ENCODE measurements around the gene LRMDA.

The LRMDA gene

GRCh38 chr10:75658496-75658895, 227.1 kb downstream of the LRMDA start:
- Mint-ChIP-seq H3K4me1 (ENCODE audit: low read depth) (peaks cover 16% of the 10 kb centered on the region), H3K4me3 (no peak overlapping the region), H3K27me3 (no peaks in the 10 kb centered on the region), H3K36me3 (ENCODE audit: low read depth) (no peaks in the 10 kb centered on the region), H3K27ac (no peak overlapping the region), H3K9me3 (no peaks in the 10 kb centered on the region)
- intact Hi-C loops (cut with micrococcal nuclease), result no loop called here

- no peaks in the 10 kb centered on the region for H3K36me3 Mint-ChIP-seq (ENCODE audit: low read depth)
- H3K4me1 Mint-ChIP-seq (ENCODE audit: low read depth), result peaks cover 17% of the 10 kb centered on the region
- no peaks in the 10 kb centered on the region for H3K9me3 Mint-ChIP-seq
- intact Hi-C loops (cut with micrococcal nuclease), result no loop called here
- no peak overlapping the region for H3K4me3 Mint-ChIP-seq
- no peaks in the 10 kb centered on the region for H3K27me3 Mint-ChIP-seq
- no peak overlapping the region for H3K27ac Mint-ChIP-seq
These were observed 227.5 kb downstream of the LRMDA start for GRCh38 chr10:75658915-75659314.

GRCh38 chr10:75660823-75661222, 229.4 kb downstream of the LRMDA start:
- Mint-ChIP-seq H3K36me3 (ENCODE audit: low read depth) (no peaks in the 10 kb centered on the region), H3K4me3 (no peak overlapping the region), H3K27ac (peak overlapping the region; percentile 10), H3K9me3 (no peaks in the 10 kb centered on the region), H3K27me3 (no peaks in the 10 kb centered on the region), H3K4me1 (ENCODE audit: low read depth) (peaks cover 14% of the 10 kb centered on the region)
- intact Hi-C loops (cut with micrococcal nuclease), result no loop called here

GRCh38 chr10:75662715-75663114, 231.3 kb downstream of the LRMDA start:
- H3K4me1 Mint-ChIP-seq (ENCODE audit: low read depth), result peaks cover 12% of the 10 kb centered on the region
- H3K27me3 Mint-ChIP-seq, result no peaks in the 10 kb centered on the region
- no peak overlapping the region for H3K4me3 Mint-ChIP-seq
- H3K36me3 Mint-ChIP-seq (ENCODE audit: low read depth), result peaks cover 1% of the 10 kb centered on the region
- H3K27ac Mint-ChIP-seq, result no peak overlapping the region
- intact Hi-C loops (cut with micrococcal nuclease), result no loop called here
- no peaks in the 10 kb centered on the region for H3K9me3 Mint-ChIP-seq

GRCh38 chr10:75663947-75664664, 232.7 kb downstream of the LRMDA start:
- H3K4me1 Mint-ChIP-seq (ENCODE audit: low read depth), result peaks cover 12% of the 10 kb centered on the region
- no peaks in the 10 kb centered on the region for H3K27me3 Mint-ChIP-seq
- no peak overlapping the region for H3K27ac Mint-ChIP-seq
- H3K4me3 Mint-ChIP-seq, result no peak overlapping the region
- peaks cover 6% of the 10 kb centered on the region for H3K36me3 Mint-ChIP-seq (ENCODE audit: low read depth)
- intact Hi-C loops (cut with micrococcal nuclease), result no loop called here
- no peaks in the 10 kb centered on the region for H3K9me3 Mint-ChIP-seq

DNA sequence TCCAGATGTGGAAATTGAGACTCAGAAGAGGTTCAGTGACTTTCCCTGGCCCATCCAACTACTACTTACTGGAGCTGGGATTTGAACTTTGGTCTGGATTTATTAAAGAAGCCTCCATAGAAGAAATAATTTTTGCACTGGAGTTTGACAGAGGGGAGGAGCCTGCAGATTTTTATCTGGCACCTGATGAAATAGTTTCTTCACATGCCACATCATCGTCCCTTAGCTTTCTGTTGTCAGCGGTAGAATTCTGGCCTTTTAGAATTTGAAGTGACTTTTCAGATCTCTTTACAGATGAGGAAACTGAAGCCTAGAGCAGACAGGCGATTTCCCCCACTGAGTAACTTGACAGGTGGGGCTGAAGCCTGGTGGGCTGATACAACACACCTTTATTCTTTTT, 233.5 kb downstream of the LRMDA start:
- Mint-ChIP-seq H3K9me3 (no peaks in the 10 kb centered on the region), H3K4me3 (no peak overlapping the region), H3K27me3 (no peaks in the 10 kb centered on the region), H3K27ac (no peak overlapping the region), H3K36me3 (ENCODE audit: low read depth) (peaks cover 6% of the 10 kb centered on the region), H3K4me1 (ENCODE audit: low read depth) (peaks cover 12% of the 10 kb centered on the region)
- intact Hi-C loops (cut with micrococcal nuclease), result no loop called here

- Mint-ChIP-seq H3K27ac (no peak overlapping the region), H3K27me3 (no peaks in the 10 kb centered on the region), H3K36me3 (ENCODE audit: low read depth) (peaks cover 6% of the 10 kb centered on the region), H3K4me3 (no peak overlapping the region), H3K9me3 (no peaks in the 10 kb centered on the region), H3K4me1 (ENCODE audit: low read depth) (peaks cover 12% of the 10 kb centered on the region)
- intact Hi-C loops (cut with micrococcal nuclease), result no loop called here
These were observed 234.3 kb downstream of the LRMDA start for GRCh38 chr10:75665707-75666106.

GRCh38 chr10:75672111-75672671, 240.8 kb downstream of the LRMDA start:
- H3K27me3 Mint-ChIP-seq, result no peaks in the 10 kb centered on the region
- no peaks in the 10 kb centered on the region for H3K9me3 Mint-ChIP-seq
- H3K27ac Mint-ChIP-seq, result peak overlapping the region; percentile 65
- peaks cover 6% of the 10 kb centered on the region for H3K36me3 Mint-ChIP-seq (ENCODE audit: low read depth)
- intact Hi-C loops (cut with micrococcal nuclease), result no loop called here
- H3K4me3 Mint-ChIP-seq, result no peak overlapping the region
- peaks cover 26% of the 10 kb centered on the region for H3K4me1 Mint-ChIP-seq (ENCODE audit: low read depth)

GRCh38 chr10:75672842-75673241, 241.4 kb downstream of the LRMDA start:
- H3K4me3 Mint-ChIP-seq, result no peak overlapping the region
- peaks cover 26% of the 10 kb centered on the region for H3K4me1 Mint-ChIP-seq (ENCODE audit: low read depth)
- H3K36me3 Mint-ChIP-seq (ENCODE audit: low read depth), result peaks cover 3% of the 10 kb centered on the region
- intact Hi-C loops (cut with micrococcal nuclease), result no loop called here
- H3K27ac Mint-ChIP-seq, result peak overlapping the region; percentile 65
- H3K27me3 Mint-ChIP-seq, result no peaks in the 10 kb centered on the region
- H3K9me3 Mint-ChIP-seq, result no peaks in the 10 kb centered on the region

GRCh38 chr10:75677541-75677940, 246.1 kb downstream of the LRMDA start:
- intact Hi-C loops (cut with micrococcal nuclease), result no loop called here
- Mint-ChIP-seq H3K27me3 (no peaks in the 10 kb centered on the region), H3K36me3 (ENCODE audit: low read depth) (peaks cover 5% of the 10 kb centered on the region), H3K27ac (no peak overlapping the region), H3K4me1 (ENCODE audit: low read depth) (peaks cover 13% of the 10 kb centered on the region), H3K9me3 (no peaks in the 10 kb centered on the region), H3K4me3 (no peak overlapping the region)

GRCh38 chr10:75678527-75678926, 247.1 kb downstream of the LRMDA start:
- Mint-ChIP-seq H3K9me3 (no peaks in the 10 kb centered on the region), H3K36me3 (ENCODE audit: low read depth) (peaks cover 5% of the 10 kb centered on the region), H3K27ac (no peak overlapping the region), H3K4me1 (ENCODE audit: low read depth) (peaks cover 5% of the 10 kb centered on the region), H3K4me3 (no peak overlapping the region), H3K27me3 (no peaks in the 10 kb centered on the region)
- intact Hi-C loops (cut with micrococcal nuclease), result no loop called here

- Mint-ChIP-seq H3K27me3 (no peaks in the 10 kb centered on the region), H3K27ac (no peak overlapping the region), H3K4me1 (ENCODE audit: low read depth) (no peaks in the 10 kb centered on the region), H3K4me3 (no peak overlapping the region), H3K36me3 (ENCODE audit: low read depth) (peaks cover 5% of the 10 kb centered on the region), H3K9me3 (no peaks in the 10 kb centered on the region)
- intact Hi-C loops (cut with micrococcal nuclease), result no loop called here
These were observed 248.1 kb downstream of the LRMDA start for GRCh38 chr10:75679536-75679935.

GRCh38 chr10:75681334-75681733, 249.9 kb downstream of the LRMDA start:
- no peak overlapping the region for H3K27ac Mint-ChIP-seq
- no peaks in the 10 kb centered on the region for H3K9me3 Mint-ChIP-seq
- peaks cover 5% of the 10 kb centered on the region for H3K36me3 Mint-ChIP-seq (ENCODE audit: low read depth)
- no peak overlapping the region for H3K4me3 Mint-ChIP-seq
- intact Hi-C loops (cut with micrococcal nuclease), result no loop called here
- H3K4me1 Mint-ChIP-seq (ENCODE audit: low read depth), result no peaks in the 10 kb centered on the region
- H3K27me3 Mint-ChIP-seq, result no peaks in the 10 kb centered on the region

- Mint-ChIP-seq H3K4me1 (ENCODE audit: low read depth) (no peaks in the 10 kb centered on the region), H3K9me3 (peaks cover 11% of the 10 kb centered on the region), H3K27me3 (no peaks in the 10 kb centered on the region), H3K27ac (no peak overlapping the region), H3K4me3 (no peak overlapping the region), H3K36me3 (ENCODE audit: low read depth) (peaks cover 14% of the 10 kb centered on the region)
- intact Hi-C loops (cut with micrococcal nuclease), result no loop called here
These were observed 251.5 kb downstream of the LRMDA start for GRCh38 chr10:75682649-75683557.

Measured in dendritic cell treated with granulocyte-macrophage colony-stimulating factor and Interleukin-4, amounts not matched to agents 40 ng/mL and 50 ng/mL, for 4 days (primary cell).